OCI-LY7 (cell line): Measurements from ENCODE around the gene IMPACT.

ENCODE experiments used
- EZH2phosphoT487 ChIP-seq: fragments of 200-600 bp; sonication (generic); IDR thresholded peaks from 2 replicates; pipeline ENCODE4 v1.6.1; 2018; ENCODE audit warnings: low read depth, borderline replicate concordance, mild to moderate bottlenecking, mixed run types, antibody characterized with exemption, low read length, moderate library complexity, mixed read lengths
- TF ChIP-seq, protein P1 (sequence below): fragments of 200-600 bp; sonication (generic); conservative IDR thresholded peaks from 2 replicates; pipeline ENCODE4 v1.5.1; 2014; ENCODE audit warnings: mild to moderate bottlenecking, antibody characterized with exemption, low read length, moderate library complexity, mixed read lengths

DNA sequence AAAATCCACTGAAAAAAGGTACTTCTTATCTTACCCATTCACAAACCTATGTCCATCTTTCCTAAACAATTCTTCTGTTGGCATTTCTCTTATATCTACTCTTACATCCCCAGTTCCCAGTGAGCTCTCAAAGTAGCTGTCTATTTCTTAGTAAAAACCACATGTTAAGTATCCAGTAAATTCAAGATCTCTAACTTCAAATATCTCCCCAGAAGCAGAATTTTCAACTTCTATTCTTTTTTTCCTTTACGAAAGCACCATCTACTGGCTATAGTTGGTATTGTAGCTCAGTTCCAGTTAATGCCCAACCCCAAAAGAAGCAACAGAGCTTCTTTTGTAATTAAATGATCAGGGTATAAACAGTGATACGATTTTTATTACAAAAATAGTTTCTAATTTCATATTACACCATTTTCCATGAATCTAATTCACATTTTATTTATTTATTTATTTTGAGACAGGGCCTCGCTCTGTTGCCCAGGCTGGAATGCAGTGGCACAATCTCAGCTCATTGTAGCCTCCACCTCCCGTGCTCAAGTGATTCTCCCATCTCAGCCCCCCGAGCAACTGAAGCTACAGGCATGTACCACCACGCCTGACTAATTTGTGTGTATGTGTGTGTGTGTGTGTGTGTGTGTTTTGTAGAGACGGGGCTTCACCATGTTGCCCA, 62.5 kb downstream of the IMPACT start:
- TF ChIP-seq EZH2phosphoT487 = no peak
- TF ChIP-seq, protein P1, sequence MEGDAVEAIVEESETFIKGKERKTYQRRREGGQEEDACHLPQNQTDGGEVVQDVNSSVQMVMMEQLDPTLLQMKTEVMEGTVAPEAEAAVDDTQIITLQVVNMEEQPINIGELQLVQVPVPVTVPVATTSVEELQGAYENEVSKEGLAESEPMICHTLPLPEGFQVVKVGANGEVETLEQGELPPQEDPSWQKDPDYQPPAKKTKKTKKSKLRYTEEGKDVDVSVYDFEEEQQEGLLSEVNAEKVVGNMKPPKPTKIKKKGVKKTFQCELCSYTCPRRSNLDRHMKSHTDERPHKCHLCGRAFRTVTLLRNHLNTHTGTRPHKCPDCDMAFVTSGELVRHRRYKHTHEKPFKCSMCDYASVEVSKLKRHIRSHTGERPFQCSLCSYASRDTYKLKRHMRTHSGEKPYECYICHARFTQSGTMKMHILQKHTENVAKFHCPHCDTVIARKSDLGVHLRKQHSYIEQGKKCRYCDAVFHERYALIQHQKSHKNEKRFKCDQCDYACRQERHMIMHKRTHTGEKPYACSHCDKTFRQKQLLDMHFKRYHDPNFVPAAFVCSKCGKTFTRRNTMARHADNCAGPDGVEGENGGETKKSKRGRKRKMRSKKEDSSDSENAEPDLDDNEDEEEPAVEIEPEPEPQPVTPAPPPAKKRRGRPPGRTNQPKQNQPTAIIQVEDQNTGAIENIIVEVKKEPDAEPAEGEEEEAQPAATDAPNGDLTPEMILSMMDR = peak; percentile 90
